ENCODE results near the gene USP7. TPM values are rescaled to one million over a fixed set of nuclear protein-coding genes. Genes with fewer than 3 reads are reported as not detected.
A peak's percentile ranks its signal among the peaks of the same experiment; 100 is the strongest.
"Not testable (repeated sequence)": the region's sequence is repeated elsewhere in the genome, so short reads cannot be mapped to it uniquely, and the experiment has no call there.

Gene USP7
- total RNA-seq, 4 donors from 2014 or later = 67.9 to 84.7 (median 73.3) TPM

DNA sequence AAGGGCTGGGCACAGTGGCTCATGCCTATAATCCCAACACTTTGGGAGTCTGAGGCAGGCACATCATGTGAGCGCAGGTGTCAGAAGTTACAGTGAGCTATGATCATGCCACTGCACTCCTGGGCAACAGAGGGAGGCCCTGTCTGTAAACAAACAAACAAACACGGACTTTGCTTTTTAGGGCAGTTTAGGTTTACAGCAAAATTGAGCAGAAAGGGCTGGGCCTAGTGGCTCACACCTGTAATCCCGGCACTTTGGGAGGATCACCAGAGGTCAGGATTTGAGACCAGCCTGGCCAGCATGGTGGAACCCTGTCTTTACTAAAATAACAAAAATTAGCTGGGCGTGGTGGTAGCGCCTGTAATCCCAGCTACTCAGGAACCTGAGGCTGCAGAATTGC is 91.6 kb downstream of the USP7 start:
- H3K27ac ChIP-seq (replicated peaks in 1 of 4) = no peak overlapping the region
- DNase-seq (ENCODE audit: extremely low spot score) = no peak
- no peak overlapping the region for H3K4me3 ChIP-seq
- TF ChIP-seq POLR2A (IDR thresholded peaks at IDR 0.05; ENCODE audit: low read depth) (no peak), POLR2AphosphoS5 (IDR thresholded peaks at IDR 0.05) (no peak), EP300 (IDR thresholded peaks at IDR 0.05) (no peak)
- TF ChIP-seq, protein P1, sequence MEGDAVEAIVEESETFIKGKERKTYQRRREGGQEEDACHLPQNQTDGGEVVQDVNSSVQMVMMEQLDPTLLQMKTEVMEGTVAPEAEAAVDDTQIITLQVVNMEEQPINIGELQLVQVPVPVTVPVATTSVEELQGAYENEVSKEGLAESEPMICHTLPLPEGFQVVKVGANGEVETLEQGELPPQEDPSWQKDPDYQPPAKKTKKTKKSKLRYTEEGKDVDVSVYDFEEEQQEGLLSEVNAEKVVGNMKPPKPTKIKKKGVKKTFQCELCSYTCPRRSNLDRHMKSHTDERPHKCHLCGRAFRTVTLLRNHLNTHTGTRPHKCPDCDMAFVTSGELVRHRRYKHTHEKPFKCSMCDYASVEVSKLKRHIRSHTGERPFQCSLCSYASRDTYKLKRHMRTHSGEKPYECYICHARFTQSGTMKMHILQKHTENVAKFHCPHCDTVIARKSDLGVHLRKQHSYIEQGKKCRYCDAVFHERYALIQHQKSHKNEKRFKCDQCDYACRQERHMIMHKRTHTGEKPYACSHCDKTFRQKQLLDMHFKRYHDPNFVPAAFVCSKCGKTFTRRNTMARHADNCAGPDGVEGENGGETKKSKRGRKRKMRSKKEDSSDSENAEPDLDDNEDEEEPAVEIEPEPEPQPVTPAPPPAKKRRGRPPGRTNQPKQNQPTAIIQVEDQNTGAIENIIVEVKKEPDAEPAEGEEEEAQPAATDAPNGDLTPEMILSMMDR (IDR thresholded peaks at IDR 0.05) = no peak
- no peaks in the 10 kb centered on the region for H3K9me3 ChIP-seq
- no peaks in the 10 kb centered on the region for H3K36me3 ChIP-seq
- H3K27me3 ChIP-seq = peaks cover 0 to 5% (median 0%) of the 10 kb centered on the region in 4 donors
- H3K4me1 ChIP-seq = peaks cover 3 to 28% (median 23%) of the 10 kb centered on the region in 4 donors
- 90% methylated on average over 5 of the region's 5 CpGs for WGBS
- intact Hi-C loops (cut with DNase I) = no loop called here

DNA sequence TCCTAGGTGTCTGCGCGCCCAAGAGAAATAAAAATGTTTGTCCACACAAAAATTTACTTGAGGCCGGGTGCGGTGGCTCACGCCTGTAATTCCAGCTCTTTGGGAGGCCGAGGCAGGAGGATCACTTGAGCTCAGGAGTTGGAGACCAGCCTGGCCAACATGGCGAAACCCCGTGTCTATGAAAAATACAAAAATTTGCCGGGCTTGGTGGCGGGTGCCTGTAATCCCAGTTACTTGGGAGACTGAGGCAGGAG is 93.8 kb downstream of the USP7 start:
- peak overlapping the region in 1 of 4 donors; percentile 86 for H3K27ac ChIP-seq (replicated peaks in 1 of 4)
- H3K4me3 ChIP-seq; H3K36me3 ChIP-seq; DNase-seq (ENCODE audit: extremely low spot score); H3K9me3 ChIP-seq: not testable (repeated sequence)
- peaks cover 0 to 13% (median 3%) of the 10 kb centered on the region in 4 donors for H3K27me3 ChIP-seq
- 98% methylated on average over 8 of the region's 10 CpGs for WGBS
- intact Hi-C loops (cut with DNase I) = loop anchor here (5.0 kb wide), 1 partner anchor 73 kb away; the partner anchor contains the start of genes PMM2 and TMEM186
- H3K4me1 ChIP-seq = peaks cover 25 to 50% (median 44%) of the 10 kb centered on the region in 4 donors

DNA sequence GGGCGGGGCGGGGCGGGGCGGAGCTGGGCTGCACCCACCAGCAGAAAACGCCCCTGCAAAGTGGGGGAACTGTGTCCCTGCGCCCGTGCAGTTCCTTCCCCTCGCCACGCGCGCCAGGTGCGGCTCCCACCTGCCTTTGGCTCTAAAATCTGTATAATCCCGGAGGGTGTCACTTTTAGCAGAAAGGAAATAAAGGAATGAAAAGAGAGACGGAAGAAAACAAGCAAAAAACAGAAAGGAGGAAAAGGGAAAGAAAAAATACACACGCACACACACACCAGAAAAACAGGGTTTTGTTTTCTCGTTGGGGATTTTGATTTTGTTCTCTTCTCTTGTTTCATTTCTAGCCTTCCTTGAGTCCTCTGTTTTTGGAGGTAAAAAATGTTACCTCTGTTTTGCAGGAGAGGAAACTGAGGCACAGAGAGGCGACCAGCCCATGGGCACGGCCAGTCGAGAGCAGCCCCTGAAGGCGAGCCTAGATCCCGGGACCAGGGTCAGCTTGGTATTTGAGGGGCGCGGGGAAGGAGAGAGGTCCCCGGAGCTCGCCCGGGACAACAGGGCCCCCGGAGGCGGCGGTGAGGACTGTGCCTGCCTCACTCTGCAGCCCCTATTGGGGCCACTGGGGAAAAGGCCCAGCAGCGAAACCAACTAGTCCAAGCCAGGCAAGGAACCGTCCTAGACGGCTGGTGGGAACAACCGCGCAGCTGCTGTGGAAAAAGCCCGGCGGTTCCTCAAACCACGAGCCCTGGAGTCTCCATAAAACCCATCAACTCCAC is 94.3 kb downstream of the USP7 start:
- H3K4me1 ChIP-seq = peaks cover 30 to 55% (median 49%) of the 10 kb centered on the region in 4 donors
- TF ChIP-seq, protein P1 (IDR thresholded peaks at IDR 0.05) = no peak
- no peak for TF ChIP-seq EP300 (IDR thresholded peaks at IDR 0.05)
- TF ChIP-seq POLR2A (IDR thresholded peaks at IDR 0.05; ENCODE audit: low read depth) = no peak
- no peak for TF ChIP-seq POLR2AphosphoS5 (IDR thresholded peaks at IDR 0.05)
- 29% methylated on average over 27 of the region's 37 CpGs for WGBS
- no peaks in the 10 kb centered on the region for H3K36me3 ChIP-seq
- H3K27me3 ChIP-seq = peaks cover 0 to 13% (median 3%) of the 10 kb centered on the region in 4 donors
- H3K27ac ChIP-seq (replicated peaks in 1 of 4) = peak overlapping the region; percentile 74 to 87 (median 84)
- H3K4me3 ChIP-seq = peak overlapping the region; percentile 66 to 77 (median 72)
- no peak for DNase-seq (ENCODE audit: extremely low spot score)
- no peaks in the 10 kb centered on the region for H3K9me3 ChIP-seq
- intact Hi-C loops (cut with DNase I) = loop anchor here (5.0 kb wide), 1 partner anchor 72 kb away; the partner anchor contains the start of genes PMM2 and TMEM186

DNA sequence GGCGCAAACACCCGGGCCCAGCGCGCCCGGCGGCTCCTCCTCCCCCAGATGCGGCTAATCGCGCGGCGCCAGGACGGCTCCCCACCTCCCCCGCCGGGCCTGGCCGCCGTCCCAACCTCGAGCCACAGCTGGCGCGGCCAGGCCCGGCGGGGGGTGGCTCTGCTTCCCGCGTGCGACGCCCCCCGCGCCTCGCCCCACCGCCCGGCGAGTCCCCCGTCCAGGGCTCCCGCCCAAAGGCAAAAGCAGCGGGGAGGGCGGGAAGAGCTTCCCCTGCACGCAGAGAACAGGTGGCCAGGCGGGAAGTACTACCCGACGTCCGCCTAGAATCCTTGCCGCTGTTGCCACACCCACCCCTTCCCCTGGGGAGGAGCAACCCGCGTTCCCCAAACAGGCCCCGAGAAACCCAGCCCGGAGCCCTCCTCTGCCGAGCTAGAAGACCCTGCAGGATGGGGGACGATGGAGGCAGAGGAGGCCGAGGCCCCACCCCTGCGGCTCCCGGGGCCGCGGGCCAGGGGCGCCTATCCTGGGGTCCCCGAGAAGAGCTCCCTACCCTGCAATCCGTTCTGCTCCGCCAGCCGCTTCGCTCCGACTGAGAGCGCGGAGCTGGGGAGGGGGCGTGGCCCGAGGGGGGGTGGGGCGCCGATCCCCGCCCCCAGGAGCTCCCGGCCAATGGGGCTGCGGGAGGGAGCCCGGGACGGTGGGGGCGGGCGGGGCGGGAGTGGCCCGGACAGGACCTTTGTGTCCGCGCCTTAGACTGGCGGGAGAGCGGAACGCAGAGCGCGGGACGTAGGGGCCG is 95.1 kb downstream of the USP7 start, which contains the start of gene CARHSP1:
TSS of gene CARHSP1 (minus strand) at position 591 of the 796 bp plus-strand sequence. CDS start 9,678 bp downstream, outside the sequence.
- peak within 1 kb of the TSS; percentile 66 to 77 (median 72) for H3K4me3 ChIP-seq
- no peaks in the 10 kb centered on the region for H3K36me3 ChIP-seq
- H3K4me1 ChIP-seq = peaks cover 38 to 63% (median 57%) of the 10 kb centered on the region in 4 donors
- no peaks in the 10 kb centered on the region for H3K9me3 ChIP-seq
- H3K27ac ChIP-seq (replicated peaks in 1 of 4) = peak within 1 kb of the TSS; percentile 74 to 87 (median 84)
- peaks cover 0 to 13% (median 3%) of the 10 kb centered on the region in 4 donors for H3K27me3 ChIP-seq
- TF ChIP-seq POLR2A (IDR thresholded peaks at IDR 0.05; ENCODE audit: low read depth) (no peak), EP300 (IDR thresholded peaks at IDR 0.05) (no peak), POLR2AphosphoS5 (IDR thresholded peaks at IDR 0.05) (peak; percentile 41 to 83)
- TF ChIP-seq, protein P1 (IDR thresholded peaks at IDR 0.05) = no peak
- 0% methylated on average over 15 of the region's 83 CpGs for WGBS
- DNase-seq (ENCODE audit: extremely low spot score) = peak; percentile 96
- intact Hi-C loops (cut with DNase I) = loop anchor here (5.0 kb wide), 1 partner anchor 71 kb away; the partner anchor contains the start of genes PMM2 and TMEM186

Data from esophagus muscularis mucosa (tissue), 4 donors.